ENCODE measurements around the gene CHPT1.

The CHPT1 gene

DNA sequence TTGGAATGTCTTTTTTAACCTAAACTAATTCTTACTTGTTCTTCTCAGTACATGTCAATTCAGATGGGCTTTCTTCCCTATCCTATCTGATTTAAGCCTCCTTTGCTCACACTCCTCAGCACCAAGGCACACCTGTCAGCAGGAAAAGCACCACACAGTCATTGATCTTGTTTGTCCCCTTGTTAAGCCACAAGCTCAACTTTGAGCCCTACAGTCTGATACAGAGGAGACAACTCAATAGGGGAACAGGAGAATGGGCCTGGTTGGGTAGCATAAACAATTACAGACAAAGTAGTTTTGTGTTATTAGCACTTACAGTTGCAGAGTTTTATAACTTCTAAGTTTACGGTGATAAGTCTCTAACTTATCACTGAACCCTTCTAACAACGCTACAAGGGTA lies 71.3 kb downstream of the CHPT1 start:
- no peak for DNase-seq

DNA sequence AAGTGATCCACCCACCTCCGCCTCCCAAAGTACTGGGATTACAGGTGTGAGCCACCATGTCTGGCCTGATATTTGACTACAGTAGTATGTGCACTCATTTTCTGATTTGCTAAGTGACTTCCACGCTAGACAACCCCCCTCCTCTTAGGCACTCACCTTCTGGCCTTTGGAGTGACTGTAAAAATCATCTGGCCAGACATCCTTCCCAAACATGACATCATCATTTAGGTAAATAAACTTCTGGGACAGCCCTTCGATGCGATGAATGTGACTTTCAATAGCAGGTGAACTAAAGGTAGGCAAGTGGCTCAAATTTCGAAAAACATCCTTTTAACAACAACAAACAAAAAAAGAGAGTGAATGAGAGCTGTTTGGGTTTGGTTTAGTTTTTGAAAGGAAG lies 72.4 kb downstream of the CHPT1 start:
- no peak for DNase-seq

DNA sequence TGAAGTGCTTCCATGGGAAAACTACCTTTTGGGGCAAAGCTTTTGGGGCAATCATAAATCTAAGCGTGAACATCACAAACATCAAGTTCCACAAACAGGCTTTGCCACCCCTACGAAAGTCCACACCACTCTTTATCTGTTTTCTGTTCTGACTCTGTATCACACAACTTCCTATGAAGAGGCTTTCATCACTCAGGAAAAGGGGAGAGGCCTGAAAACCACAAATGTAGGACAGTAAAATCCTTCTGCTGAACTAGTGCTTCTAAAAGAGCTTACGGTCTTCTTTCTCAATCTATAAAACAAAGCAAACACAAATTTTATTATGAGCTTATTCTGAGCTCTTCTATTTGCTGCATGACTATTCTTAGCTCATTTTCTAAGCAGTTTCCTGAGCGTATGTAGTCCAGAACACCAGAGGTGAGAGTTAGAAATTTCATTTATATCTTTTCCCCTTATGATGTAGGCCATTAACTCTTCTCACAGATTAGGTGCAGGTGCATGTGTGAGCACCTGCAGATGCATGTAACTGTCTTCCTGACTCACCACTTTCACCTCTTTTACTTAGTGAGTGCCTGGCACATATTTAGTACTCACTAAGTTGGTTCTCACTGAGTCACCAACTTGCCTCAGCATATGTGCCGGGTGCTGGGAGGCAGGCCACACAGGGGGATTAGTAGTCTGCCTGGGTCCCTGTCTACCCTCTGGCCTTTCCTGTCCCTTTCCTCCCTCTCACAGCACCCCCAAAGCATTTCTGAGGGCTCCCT lies 74.8 kb downstream of the CHPT1 start:
- DNase-seq: no peak

DNA sequence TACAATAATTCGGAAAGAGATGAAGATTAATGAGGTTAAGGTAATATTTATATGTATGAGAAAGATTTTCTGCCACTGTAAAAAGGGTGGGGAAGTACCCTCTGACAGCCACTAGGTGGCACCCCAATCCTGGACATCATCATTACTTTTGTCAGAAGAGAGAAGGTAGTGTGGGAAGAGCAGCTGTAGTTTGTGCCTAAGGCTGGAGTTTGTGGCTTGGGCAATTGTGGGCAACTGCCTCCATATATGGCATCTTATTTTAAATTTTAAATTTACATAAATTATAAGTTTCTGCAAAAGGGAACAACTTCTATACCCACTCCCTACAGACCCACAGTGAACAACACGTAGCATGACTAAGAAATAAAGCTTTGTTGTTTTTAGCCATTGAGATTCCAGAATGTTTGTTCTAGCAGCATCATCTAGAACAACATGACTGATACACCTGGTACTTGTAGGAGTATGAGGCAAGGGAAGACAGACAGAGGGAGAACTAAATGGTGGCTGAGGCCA lies 76.3 kb downstream of the CHPT1 start:
- DNase-seq: peak; percentile 35

DNA sequence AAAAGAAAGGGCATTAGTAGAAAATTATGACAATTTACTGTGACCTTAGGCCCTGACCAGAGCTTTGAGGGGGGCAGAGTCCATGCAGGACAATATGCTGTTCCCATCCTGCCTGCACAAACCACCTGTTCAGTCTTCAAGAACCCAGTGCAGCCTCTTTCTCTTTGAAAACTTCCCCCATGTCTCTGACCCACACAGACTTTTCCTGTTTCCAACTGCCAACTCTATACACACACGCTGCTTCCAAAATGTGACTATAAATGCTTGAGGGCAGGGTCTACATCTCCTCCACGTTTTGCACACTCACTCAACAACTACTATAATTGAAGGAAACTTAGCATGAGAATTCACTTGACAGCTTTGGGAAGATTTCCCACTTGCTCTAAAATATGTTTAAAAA lies 78.4 kb downstream of the CHPT1 start:
- DNase-seq: no peak

DNA sequence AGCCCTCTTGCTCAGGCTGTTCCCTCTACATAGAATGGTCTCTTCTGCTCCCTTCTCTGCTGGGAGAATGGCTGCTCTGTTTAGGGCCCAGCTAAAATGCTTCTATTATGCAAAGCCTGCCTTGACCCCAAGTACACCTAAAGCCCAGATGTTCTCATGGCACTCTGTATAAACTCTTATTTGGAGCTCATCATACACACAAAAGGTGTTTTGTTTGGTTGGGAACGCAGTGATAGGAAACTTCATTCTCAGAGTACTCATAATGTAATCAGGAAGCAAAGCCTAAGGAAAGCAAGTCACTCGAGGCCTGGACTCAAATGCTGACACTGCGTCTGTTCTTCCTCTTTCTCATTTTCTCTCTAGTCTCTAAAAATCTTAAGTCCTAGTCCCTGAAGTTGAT lies 80.0 kb downstream of the CHPT1 start:
- DNase-seq: no peak

DNA sequence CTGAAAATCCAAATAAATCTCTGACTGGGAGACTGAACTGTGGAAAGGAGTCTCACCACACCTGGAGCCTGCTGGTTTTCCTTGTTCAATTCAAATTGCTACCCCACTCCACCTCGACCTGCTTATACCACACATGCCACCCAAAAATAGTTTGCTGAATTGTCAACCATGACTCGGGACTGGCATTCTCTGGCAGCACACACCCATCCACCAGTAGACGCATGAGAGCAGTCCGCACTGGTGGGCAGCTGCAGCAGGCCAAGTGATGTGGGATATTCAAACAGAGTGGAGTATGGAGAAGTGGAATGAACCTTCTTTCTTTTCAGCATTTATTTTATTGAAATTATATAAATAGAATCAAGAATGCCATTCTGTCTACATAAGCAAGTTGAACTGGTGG lies 80.5 kb downstream of the CHPT1 start:
- no peak for DNase-seq
